Retina (tissue), 1 donor: ENCODE measurements around the gene DCLRE1C.
"Not testable (repeated sequence)": the region's sequence is repeated elsewhere in the genome, so short reads cannot be mapped to it uniquely, and the experiment has no call there.

Experiments
- DNase-seq: peaks from one replicate; pipeline ENCODE4 v3.0.0-alpha.2; 2016

The DCLRE1C gene

GRCh38 chr10:14954001-14954770 lies at the start of gene DCLRE1C:
Gene DCLRE1C (minus strand): TSS chr10:14954096. CDS start chr10:14954010, 86 bp downstream.
- peak; percentile 97 for DNase-seq

- DNase-seq, result no peak
Observed at GRCh38 chr10:14995964-14996565, 42.2 kb upstream of the DCLRE1C start.

GRCh38 chr10:14993500-14994455 lies 39.9 kb upstream of the DCLRE1C start:
- not testable (repeated sequence) for DNase-seq

- DNase-seq, result not testable (repeated sequence)
Observed at GRCh38 chr10:14992336-14992735, 38.4 kb upstream of the DCLRE1C start.

- not testable (repeated sequence) for DNase-seq
Observed at GRCh38 chr10:14991035-14991749, 37.3 kb upstream of the DCLRE1C start.

- not testable (repeated sequence) for DNase-seq
Observed at GRCh38 chr10:14989552-14989951, 35.7 kb upstream of the DCLRE1C start.

GRCh38 chr10:14982744-14983143 lies 28.8 kb upstream of the DCLRE1C start:
- no peak for DNase-seq

GRCh38 chr10:14975672-14976273 lies 21.9 kb upstream of the DCLRE1C start:
- no peak for DNase-seq

- not testable (repeated sequence) for DNase-seq
Observed at GRCh38 chr10:14974153-14974998, 20.5 kb upstream of the DCLRE1C start.

- peak; percentile 53 for DNase-seq
Observed at GRCh38 chr10:14971867-14972448, 18.1 kb upstream of the DCLRE1C start.

- no peak for DNase-seq
Observed at GRCh38 chr10:14967897-14968296, 14.0 kb upstream of the DCLRE1C start.

- DNase-seq, result peak; percentile 100
Observed at GRCh38 chr10:14959221-14960057, 5.5 kb upstream of the DCLRE1C start, which contains the start of gene MEIG1. Gene MEIG1 (plus strand): TSS chr10:14959388. CDS start chr10:14966469, 7,081 bp downstream.

GRCh38 chr10:14958872-14959220 lies 5.0 kb upstream of the DCLRE1C start:
- no peak for DNase-seq

GRCh38 chr10:14954934-14955333 lies 1.0 kb upstream of the DCLRE1C start:
- no peak for DNase-seq

- no peak for DNase-seq
Observed at GRCh38 chr10:14953424-14954000, 384 bp downstream of the DCLRE1C start.

- DNase-seq, result peak; percentile 11
Observed at GRCh38 chr10:14952851-14953423, 959 bp downstream of the DCLRE1C start.

- no peak for DNase-seq
Observed at GRCh38 chr10:14949291-14949690, 4.6 kb downstream of the DCLRE1C start.

GRCh38 chr10:14947268-14947667 lies 6.6 kb downstream of the DCLRE1C start:
- no peak for DNase-seq

GRCh38 chr10:14945108-14945507 lies 8.8 kb downstream of the DCLRE1C start:
- DNase-seq, result no peak
